ENCODE data around the gene DCAF17. TPM values are rescaled to one million over a fixed set of nuclear protein-coding genes. Genes with fewer than 3 reads are reported as not detected.

The DCAF17 gene
- total and polyA plus RNA-seq, 2 of the 13 experiments (the other 11 are each of a cell fraction or from before 2014, with no cell fraction given), result 13.7 to 30.0 TPM

GRCh38 chr2:171389780-171390179, 44.2 kb upstream of the DCAF17 start (continued):
- TF ChIP-seq REST (IDR thresholded peaks at IDR 0.05; ENCODE audit: borderline replicate concordance in 1 of 2, low read depth in 1 of 2, low read length in 2 of 2), result no peak
- no peak for TF ChIP-seq SMAD3 (CRISPR knock-in tag; IDR thresholded peaks at IDR 0.05)
- TF ChIP-seq MYC (CRISPR knock-in tag; IDR thresholded peaks at IDR 0.05; ENCODE audit: borderline replicate concordance), result no peak
- no peak for TF ChIP-seq GLMP (CRISPR knock-in tag; IDR thresholded peaks at IDR 0.05; ENCODE audit: borderline replicate concordance)
- TF ChIP-seq MXD1 (CRISPR knock-in tag; IDR thresholded peaks at IDR 0.05), result no peak

- H3K27me3 ChIP-seq (ENCODE audit: control insufficient read depth in 1 of 2, insufficient read depth in 2 of 2, low read length in 2 of 2), result no peaks in the 10 kb centered on the region
Observed at GRCh38 chr2:171390941-171391516, 43.0 kb upstream of the DCAF17 start.

More at GRCh38 chr2:171390941-171391516, 43.0 kb upstream of the DCAF17 start:
- H3K79me2 ChIP-seq (ENCODE audit: insufficient read depth, low read length), result peaks cover 7% of the 10 kb centered on the region
- 94% methylated on average over 1 of the region's 1 CpG for WGBS (ENCODE audit: low lambda C conversion rate)
- FAIRE-seq (no peak), ATAC-seq (no peak), DNase-seq (ENCODE audit: low spot score) (no peak)
- H2AFZ ChIP-seq (ENCODE audit: low read length), result no peak overlapping the region
- in situ Hi-C loops (cut with HindIII; ENCODE audit: extremely low pct_ligation_motif_present, low pct_unique_long_range_greater_than_20kb) (no loop called here), intact Hi-C loops (cut with micrococcal nuclease; ENCODE audit: unreplicated experiment) (no loop called here)
- H3K36me3 ChIP-seq (replicated peaks in 1 of 2; ENCODE audit: control insufficient read depth in 1 of 2, insufficient read depth in 2 of 2, low read length in 2 of 2), result peaks cover 9 to 16% of the 10 kb centered on the region in 2 experiments; a peak in 4 of 5 replicates
- H3K9me3 ChIP-seq (ENCODE audit: low read length), result no peaks in the 10 kb centered on the region
- TF ChIP-seq JUNB (CRISPR knock-in tag; IDR thresholded peaks at IDR 0.05; ENCODE audit: borderline replicate concordance) (no peak), ATF7-NPFF (CRISPR knock-in tag; IDR thresholded peaks at IDR 0.05; ENCODE audit: low read depth) (no peak)
- ChIA-PET CTCF (ENCODE audit: low intra/inter-chr PET ratio, low total read pairs) (no interaction called here), POLR2A (no interaction called here)
- H4K20me1 ChIP-seq (ENCODE audit: insufficient read depth, low read length), result no peaks in the 10 kb centered on the region; the same call in 1 of the 2 replicates
- no peak overlapping the region for H3K9ac ChIP-seq (ENCODE audit: insufficient read depth, low read depth, low read length)
- no peak overlapping the region for H3K27ac ChIP-seq (ENCODE audit: extremely low read length, insufficient read depth, low read length)
- H3K4me3 ChIP-seq (replicated peaks in 1 of 3; ENCODE audit: insufficient read depth in 1 of 3, low read depth in 2 of 3, low read length in 3 of 3), result no peak overlapping the region
- peaks cover 6% of the 10 kb centered on the region for H3K4me1 ChIP-seq (ENCODE audit: insufficient read depth, low read length)
- no TSS peak for BruUV-seq (replicated peaks)
- no peak overlapping the region for H3K4me2 ChIP-seq (ENCODE audit: low read depth, low read length)
